ENCODE data around the gene DNM3.

The DNM3 gene

DNA sequence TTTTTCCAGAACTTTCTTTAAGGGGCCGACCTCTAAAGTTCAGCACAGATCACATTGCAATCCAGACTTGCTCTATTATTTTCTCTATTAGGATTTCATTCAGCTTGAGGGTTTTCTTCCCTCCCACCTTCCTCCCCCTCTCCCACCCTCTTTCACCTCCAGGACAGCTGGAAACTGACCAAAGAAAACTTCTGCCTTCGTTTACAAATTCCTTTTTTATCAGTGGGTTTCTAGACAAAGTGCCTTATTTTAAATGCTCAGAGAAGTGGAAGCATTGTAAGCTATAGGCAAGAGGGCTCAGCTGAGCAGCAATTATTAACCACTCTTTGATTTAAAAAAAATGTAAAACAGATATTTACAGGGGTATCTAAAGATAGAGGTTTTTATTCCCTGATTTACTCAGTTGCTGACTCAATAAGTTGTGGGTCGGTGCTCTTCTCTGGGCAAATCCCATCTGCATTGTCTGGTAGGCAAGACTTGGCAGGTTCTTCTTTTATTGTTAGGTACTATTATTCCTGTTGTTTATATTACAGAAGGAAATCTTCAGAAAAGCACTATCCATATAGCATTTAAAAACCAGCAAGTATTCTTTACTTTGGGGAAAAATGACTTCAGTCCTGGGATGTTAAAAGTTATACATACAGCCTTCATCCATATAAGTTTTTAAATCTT, 302.2 kb downstream of the DNM3 start:
- Histone ChIP-seq H3K9ac (ENCODE audit: low read length in 5 of 5) (peak overlapping the region; percentile 32 to 86 (median 78)), H3K9me3 (ENCODE audit: control insufficient read depth in 5 of 5, low read length in 5 of 5) (no peaks in the 10 kb centered on the region), H3K27ac (ENCODE audit: low read depth, low read length) (peak overlapping the region; percentile 95), H3K27me3 (ENCODE audit: control insufficient read depth in 5 of 5, insufficient read depth in 4 of 5, low read length in 5 of 5) (no peaks in the 10 kb centered on the region), H3K4me3 (ENCODE audit: low read depth in 1 of 5, low read length in 5 of 5) (peak overlapping the region; percentile 76 to 92 (median 79)), H3K4me1 (ENCODE audit: control insufficient read depth in 5 of 5, insufficient read depth in 5 of 5, low read length in 5 of 5) (peaks cover 0 to 41% (median 21%) of the 10 kb centered on the region in 5 donors), H3K36me3 (ENCODE audit: control insufficient read depth in 5 of 5, insufficient read depth in 5 of 5, low read length in 5 of 5) (no peaks in the 10 kb centered on the region)

DNA sequence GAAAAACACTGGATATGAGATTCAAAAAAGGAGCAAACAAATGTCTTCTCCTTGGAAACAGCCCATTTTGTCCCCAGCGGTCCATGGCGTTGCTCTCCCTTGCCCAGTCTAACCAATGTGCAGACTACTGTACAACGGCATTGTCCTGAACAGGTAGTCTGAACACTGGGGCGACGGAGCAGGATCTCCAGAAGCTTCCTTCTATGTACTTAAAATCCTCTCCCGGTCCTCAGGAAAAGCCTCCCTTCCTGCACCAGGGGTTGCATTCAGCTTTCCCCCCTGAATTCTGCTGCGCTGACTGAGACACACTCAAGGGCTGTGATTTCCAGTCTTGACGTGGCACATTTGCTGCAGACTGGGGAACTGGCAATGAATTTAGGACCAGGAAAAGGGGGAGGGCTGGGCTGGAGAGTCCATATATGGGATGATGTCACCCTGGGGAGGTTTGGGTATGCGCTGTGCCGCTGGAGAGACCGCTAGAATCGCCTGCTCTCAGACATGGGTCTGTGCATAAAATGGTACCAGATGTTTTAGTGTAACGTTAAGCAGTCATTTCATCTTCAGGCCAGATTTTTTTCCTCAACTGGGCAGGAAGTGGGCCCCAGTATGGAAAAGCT, 303.3 kb downstream of the DNM3 start:
- Histone ChIP-seq H3K36me3 (ENCODE audit: control insufficient read depth in 5 of 5, insufficient read depth in 5 of 5, low read length in 5 of 5) (no peaks in the 10 kb centered on the region), H3K27me3 (ENCODE audit: control insufficient read depth in 5 of 5, insufficient read depth in 4 of 5, low read length in 5 of 5) (no peaks in the 10 kb centered on the region), H3K4me1 (ENCODE audit: control insufficient read depth in 5 of 5, insufficient read depth in 5 of 5, low read length in 5 of 5) (peaks cover 0 to 38% (median 24%) of the 10 kb centered on the region in 5 donors), H3K9ac (ENCODE audit: low read length in 5 of 5) (peak overlapping the region; percentile 31 to 86 (median 78)), H3K9me3 (ENCODE audit: control insufficient read depth in 5 of 5, low read length in 5 of 5) (no peaks in the 10 kb centered on the region), H3K4me3 (ENCODE audit: low read depth in 1 of 5, low read length in 5 of 5) (peak overlapping the region; percentile 76 to 92 (median 79)), H3K27ac (ENCODE audit: low read depth, low read length) (peak overlapping the region; percentile 95)

DNA sequence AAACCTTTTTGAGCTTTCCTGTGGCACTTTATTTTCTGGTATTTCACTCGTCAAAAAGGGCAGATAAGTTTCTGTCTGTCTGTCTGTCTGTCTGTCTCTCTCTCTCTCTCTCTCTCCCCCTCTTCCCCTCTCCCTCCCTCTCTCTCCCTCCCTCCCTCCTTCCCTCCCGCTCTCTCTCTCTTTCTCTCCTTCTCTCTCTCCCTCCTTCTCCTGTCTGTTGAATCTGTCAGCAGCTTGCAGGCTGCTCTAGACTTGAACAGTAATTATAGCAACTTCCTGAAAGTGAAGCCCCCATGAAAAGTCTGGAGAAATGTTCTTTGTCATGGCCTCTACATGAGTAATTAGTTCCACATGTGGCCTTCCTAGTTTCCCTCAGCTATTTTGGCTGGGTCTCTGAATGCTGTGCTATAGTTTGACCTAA, 303.9 kb downstream of the DNM3 start:
- Histone ChIP-seq H3K27me3 (ENCODE audit: control insufficient read depth in 5 of 5, insufficient read depth in 4 of 5, low read length in 5 of 5) (no peaks in the 10 kb centered on the region), H3K36me3 (ENCODE audit: control insufficient read depth in 5 of 5, insufficient read depth in 5 of 5, low read length in 5 of 5) (no peaks in the 10 kb centered on the region), H3K9me3 (ENCODE audit: control insufficient read depth in 5 of 5, low read length in 5 of 5) (no peaks in the 10 kb centered on the region), H3K4me3 (ENCODE audit: low read depth in 1 of 5, low read length in 5 of 5) (peak overlapping the region; percentile 76 to 92 (median 79)), H3K27ac (ENCODE audit: low read depth, low read length) (peak overlapping the region; percentile 95), H3K4me1 (ENCODE audit: control insufficient read depth in 5 of 5, insufficient read depth in 5 of 5, low read length in 5 of 5) (peaks cover 0 to 35% (median 21%) of the 10 kb centered on the region in 5 donors), H3K9ac (ENCODE audit: low read length in 5 of 5) (peak overlapping the region in 3 of 5 donors; percentile 31 to 86 (median 72))

DNA sequence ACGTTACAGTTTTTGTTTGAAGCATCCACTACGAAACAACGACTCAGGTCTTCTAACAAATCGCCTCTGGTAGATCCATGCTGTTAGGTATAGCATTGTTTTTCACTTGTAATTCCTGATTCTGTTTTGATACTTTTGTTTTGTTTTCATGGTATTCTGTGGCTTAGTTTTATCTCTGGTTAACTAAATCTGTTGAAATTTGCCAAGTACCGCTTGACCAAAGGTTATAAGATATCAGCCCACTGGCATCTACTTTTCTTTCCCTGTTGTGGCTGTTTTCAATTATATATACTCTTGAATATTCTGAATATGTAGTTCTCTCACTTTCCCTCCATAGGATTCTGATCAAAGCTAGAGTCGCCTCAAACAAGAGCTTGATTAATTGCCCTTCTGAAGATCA, 304.4 kb downstream of the DNM3 start:
- Histone ChIP-seq H3K36me3 (ENCODE audit: control insufficient read depth in 5 of 5, insufficient read depth in 5 of 5, low read length in 5 of 5) (no peaks in the 10 kb centered on the region), H3K27me3 (ENCODE audit: control insufficient read depth in 5 of 5, insufficient read depth in 4 of 5, low read length in 5 of 5) (no peaks in the 10 kb centered on the region), H3K4me3 (ENCODE audit: low read depth in 1 of 5, low read length in 5 of 5) (peak overlapping the region in 4 of 5 donors; percentile 29 to 92 (median 81)), H3K9me3 (ENCODE audit: control insufficient read depth in 5 of 5, low read length in 5 of 5) (no peaks in the 10 kb centered on the region), H3K4me1 (ENCODE audit: control insufficient read depth in 5 of 5, insufficient read depth in 5 of 5, low read length in 5 of 5) (peaks cover 0 to 35% (median 19%) of the 10 kb centered on the region in 5 donors), H3K27ac (ENCODE audit: low read depth, low read length) (peak overlapping the region; percentile 95), H3K9ac (ENCODE audit: low read length in 5 of 5) (peak overlapping the region in 2 of 5 donors; percentile 19 to 72)

DNA sequence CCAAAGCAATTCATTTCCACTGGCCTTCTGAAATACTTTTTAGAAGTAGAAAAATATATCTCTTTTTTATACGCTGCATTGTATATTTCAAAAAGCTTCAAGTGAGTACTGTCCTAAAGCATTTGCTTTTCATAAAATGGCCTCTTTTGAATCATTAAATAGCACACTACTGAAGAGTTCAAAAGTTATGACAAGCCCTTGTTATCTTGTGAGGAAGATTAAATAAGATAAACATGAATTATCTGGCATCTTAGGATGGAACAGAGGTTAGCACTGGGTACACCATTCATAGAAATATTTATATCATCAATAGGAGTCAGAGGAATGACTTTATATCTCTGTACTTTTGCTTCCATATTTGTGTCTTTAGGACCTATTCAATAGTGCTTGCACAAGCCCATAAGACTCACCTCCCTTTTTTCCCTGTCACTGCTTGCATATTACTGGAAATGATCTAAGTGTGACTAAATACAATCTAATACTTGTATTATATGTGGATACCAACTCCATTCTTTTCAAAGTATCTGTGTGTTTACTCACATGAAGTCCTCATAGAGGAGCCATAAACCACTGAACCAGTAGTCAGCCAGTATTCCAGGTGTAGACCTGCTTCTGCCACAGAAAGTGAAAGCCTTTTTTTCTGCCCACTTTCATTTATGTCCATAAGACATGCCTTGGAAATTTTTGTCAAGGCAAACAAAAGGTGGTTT, 305.0 kb downstream of the DNM3 start:
- Histone ChIP-seq H3K27ac (ENCODE audit: low read depth, low read length) (peak overlapping the region; percentile 95), H3K36me3 (ENCODE audit: control insufficient read depth in 5 of 5, insufficient read depth in 5 of 5, low read length in 5 of 5) (no peaks in the 10 kb centered on the region)

DNA sequence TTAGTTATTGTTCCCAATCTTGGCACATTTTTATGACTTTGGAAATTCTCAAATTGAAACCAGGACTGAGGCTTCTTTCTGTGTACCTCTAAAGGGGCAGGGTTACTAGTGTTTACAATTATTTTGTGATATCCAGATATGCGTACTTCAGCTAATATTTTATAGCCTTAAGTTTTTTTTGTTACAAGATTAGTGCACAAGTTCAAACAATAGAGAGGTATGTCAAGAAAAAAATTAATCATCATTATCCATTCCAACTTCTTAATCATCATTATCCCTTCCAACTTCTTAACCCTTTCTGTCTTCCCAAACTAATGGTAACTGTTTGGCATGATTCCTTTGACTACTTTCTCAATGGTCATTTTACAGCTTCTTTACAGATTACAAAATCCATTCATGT, 306.2 kb downstream of the DNM3 start:
- Histone ChIP-seq H3K4me3 (ENCODE audit: low read depth in 1 of 5, low read length in 5 of 5) (no peak overlapping the region), H3K4me1 (ENCODE audit: control insufficient read depth in 5 of 5, insufficient read depth in 5 of 5, low read length in 5 of 5) (peaks cover 0 to 24% (median 14%) of the 10 kb centered on the region in 5 donors), H3K9me3 (ENCODE audit: control insufficient read depth in 5 of 5, low read length in 5 of 5) (no peaks in the 10 kb centered on the region), H3K36me3 (ENCODE audit: control insufficient read depth in 5 of 5, insufficient read depth in 5 of 5, low read length in 5 of 5) (no peaks in the 10 kb centered on the region), H3K27me3 (ENCODE audit: control insufficient read depth in 5 of 5, insufficient read depth in 4 of 5, low read length in 5 of 5) (no peaks in the 10 kb centered on the region), H3K9ac (ENCODE audit: low read length in 5 of 5) (no peak overlapping the region), H3K27ac (ENCODE audit: low read depth, low read length) (peak overlapping the region; percentile 5)

More for the DNA sequence above, 305.0 kb downstream of the DNM3 start:
- no peak overlapping the region for H3K4me3 ChIP-seq (ENCODE audit: low read depth in 1 of 5, low read length in 5 of 5)
- H3K4me1 ChIP-seq (ENCODE audit: control insufficient read depth in 5 of 5, insufficient read depth in 5 of 5, low read length in 5 of 5), result peaks cover 0 to 34% (median 19%) of the 10 kb centered on the region in 5 donors
- no peak overlapping the region for H3K9ac ChIP-seq (ENCODE audit: low read length in 5 of 5)
- no peaks in the 10 kb centered on the region for H3K9me3 ChIP-seq (ENCODE audit: control insufficient read depth in 5 of 5, low read length in 5 of 5)
- H3K27me3 ChIP-seq (ENCODE audit: control insufficient read depth in 5 of 5, insufficient read depth in 4 of 5, low read length in 5 of 5), result no peaks in the 10 kb centered on the region

DNA sequence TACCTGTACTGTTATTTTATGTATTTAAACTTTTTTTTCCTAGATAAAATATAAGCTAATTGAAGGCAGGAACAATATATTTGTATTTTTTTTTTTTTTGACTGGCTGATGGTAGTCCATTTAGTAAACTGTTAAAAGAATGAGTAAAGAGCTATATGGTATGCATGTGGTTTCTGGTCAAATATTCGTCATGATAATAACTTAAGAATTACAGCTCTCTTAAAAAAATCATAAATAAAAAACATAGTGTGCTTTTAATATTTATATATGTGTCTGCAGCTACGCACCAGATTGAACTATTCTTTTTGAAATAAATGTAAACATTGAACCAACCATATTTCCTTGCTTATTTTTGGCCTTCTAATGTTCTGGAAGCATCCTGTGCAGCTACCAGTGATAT, 306.9 kb downstream of the DNM3 start:
- peaks cover 0 to 24% (median 16%) of the 10 kb centered on the region in 5 donors for H3K4me1 ChIP-seq (ENCODE audit: control insufficient read depth in 5 of 5, insufficient read depth in 5 of 5, low read length in 5 of 5)
- H3K27ac ChIP-seq (ENCODE audit: low read depth, low read length), result no peak overlapping the region
- no peak overlapping the region for H3K9ac ChIP-seq (ENCODE audit: low read length in 5 of 5)
- no peaks in the 10 kb centered on the region for H3K36me3 ChIP-seq (ENCODE audit: control insufficient read depth in 5 of 5, insufficient read depth in 5 of 5, low read length in 5 of 5)
- H3K9me3 ChIP-seq (ENCODE audit: control insufficient read depth in 5 of 5, low read length in 5 of 5), result no peaks in the 10 kb centered on the region
- H3K4me3 ChIP-seq (ENCODE audit: low read depth in 1 of 5, low read length in 5 of 5), result no peak overlapping the region
- no peaks in the 10 kb centered on the region for H3K27me3 ChIP-seq (ENCODE audit: control insufficient read depth in 5 of 5, insufficient read depth in 4 of 5, low read length in 5 of 5)

DNA sequence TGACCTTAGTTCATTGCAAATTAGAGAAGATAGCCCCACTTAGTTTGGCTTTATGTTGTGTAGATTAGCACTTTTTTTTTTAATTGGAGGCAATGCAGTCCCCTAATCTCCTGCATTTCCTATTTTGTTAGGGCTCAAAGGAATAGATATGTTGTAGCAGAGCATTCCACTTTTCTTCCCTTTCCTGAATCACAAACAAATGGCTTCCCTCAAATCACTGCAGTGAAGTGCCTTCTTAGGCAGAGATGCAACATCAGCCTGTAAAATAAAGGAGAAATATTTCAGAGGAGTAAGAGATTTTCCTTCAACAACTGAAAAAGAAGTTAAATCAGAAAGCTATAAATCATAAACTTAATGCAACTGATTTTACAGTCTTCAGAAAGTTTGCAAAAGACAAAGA, 307.4 kb downstream of the DNM3 start:
- no peaks in the 10 kb centered on the region for H3K9me3 ChIP-seq (ENCODE audit: control insufficient read depth in 5 of 5, low read length in 5 of 5)
- H3K27ac ChIP-seq (ENCODE audit: low read depth, low read length), result no peak overlapping the region
- no peak overlapping the region for H3K4me3 ChIP-seq (ENCODE audit: low read depth in 1 of 5, low read length in 5 of 5)
- peaks cover 0 to 20% (median 16%) of the 10 kb centered on the region in 5 donors for H3K4me1 ChIP-seq (ENCODE audit: control insufficient read depth in 5 of 5, insufficient read depth in 5 of 5, low read length in 5 of 5)
- no peak overlapping the region for H3K9ac ChIP-seq (ENCODE audit: low read length in 5 of 5)
- H3K27me3 ChIP-seq (ENCODE audit: control insufficient read depth in 5 of 5, insufficient read depth in 4 of 5, low read length in 5 of 5), result no peaks in the 10 kb centered on the region
- H3K36me3 ChIP-seq (ENCODE audit: control insufficient read depth in 5 of 5, insufficient read depth in 5 of 5, low read length in 5 of 5), result no peaks in the 10 kb centered on the region

DNA sequence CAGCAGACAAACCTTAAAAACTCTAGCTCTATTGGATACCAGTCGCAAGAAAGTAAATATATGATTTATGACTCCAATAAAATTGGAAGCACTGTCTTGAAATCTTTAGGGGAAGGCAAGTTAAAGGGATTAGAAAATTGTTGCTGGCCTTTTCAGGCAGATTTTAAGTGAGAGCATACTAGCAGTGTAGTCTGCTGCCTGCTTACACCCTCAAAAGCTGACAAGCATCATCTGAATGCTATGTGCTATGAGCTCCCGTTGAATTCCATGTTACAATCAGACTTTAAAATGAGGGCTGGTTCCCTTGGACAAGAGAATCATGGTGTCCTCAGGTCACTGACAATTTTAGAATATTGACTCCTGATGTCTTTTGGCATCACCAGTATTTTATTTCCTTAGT, 308.0 kb downstream of the DNM3 start:
- no peak overlapping the region for H3K27ac ChIP-seq (ENCODE audit: low read depth, low read length)

DNA sequence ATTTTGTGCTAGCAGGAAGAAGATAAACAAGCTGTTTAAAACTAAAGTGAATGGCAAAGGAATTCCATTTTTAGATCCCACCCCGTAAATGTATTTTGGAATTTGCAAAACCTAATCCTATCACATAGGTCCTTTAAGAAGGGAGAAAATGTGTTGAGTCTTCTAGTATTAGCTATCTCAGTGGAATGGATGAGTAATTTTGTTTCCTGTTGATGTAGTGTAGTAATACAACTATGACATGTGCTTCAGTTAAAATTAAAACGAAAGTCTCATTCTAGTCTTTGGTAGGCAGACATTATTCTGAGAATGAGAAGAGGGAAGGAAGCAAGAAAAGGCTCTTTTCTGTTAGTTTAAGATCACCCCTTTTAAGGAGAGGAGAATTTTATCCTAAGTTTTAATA, 313.3 kb downstream of the DNM3 start:
- Histone ChIP-seq H3K27me3 (ENCODE audit: control insufficient read depth in 5 of 5, insufficient read depth in 4 of 5, low read length in 5 of 5) (no peaks in the 10 kb centered on the region), H3K27ac (ENCODE audit: low read depth, low read length) (no peak overlapping the region), H3K9ac (ENCODE audit: low read length in 5 of 5) (no peak overlapping the region), H3K4me1 (ENCODE audit: control insufficient read depth in 5 of 5, insufficient read depth in 5 of 5, low read length in 5 of 5) (peaks cover 0 to 7% (median 0%) of the 10 kb centered on the region in 5 donors), H3K9me3 (ENCODE audit: control insufficient read depth in 5 of 5, low read length in 5 of 5) (no peaks in the 10 kb centered on the region), H3K36me3 (ENCODE audit: control insufficient read depth in 5 of 5, insufficient read depth in 5 of 5, low read length in 5 of 5) (no peaks in the 10 kb centered on the region), H3K4me3 (ENCODE audit: low read depth in 1 of 5, low read length in 5 of 5) (no peak overlapping the region)

More for the DNA sequence above, 308.0 kb downstream of the DNM3 start:
- no peaks in the 10 kb centered on the region for H3K27me3 ChIP-seq (ENCODE audit: control insufficient read depth in 5 of 5, insufficient read depth in 4 of 5, low read length in 5 of 5)
- no peak overlapping the region for H3K9ac ChIP-seq (ENCODE audit: low read length in 5 of 5)
- H3K9me3 ChIP-seq (ENCODE audit: control insufficient read depth in 5 of 5, low read length in 5 of 5), result no peaks in the 10 kb centered on the region
- H3K4me1 ChIP-seq (ENCODE audit: control insufficient read depth in 5 of 5, insufficient read depth in 5 of 5, low read length in 5 of 5), result peaks cover 0 to 18% (median 13%) of the 10 kb centered on the region in 5 donors
- no peaks in the 10 kb centered on the region for H3K36me3 ChIP-seq (ENCODE audit: control insufficient read depth in 5 of 5, insufficient read depth in 5 of 5, low read length in 5 of 5)
- H3K4me3 ChIP-seq (ENCODE audit: low read depth in 1 of 5, low read length in 5 of 5), result no peak overlapping the region
